ENCODE results near the gene H6PD.

DNA sequence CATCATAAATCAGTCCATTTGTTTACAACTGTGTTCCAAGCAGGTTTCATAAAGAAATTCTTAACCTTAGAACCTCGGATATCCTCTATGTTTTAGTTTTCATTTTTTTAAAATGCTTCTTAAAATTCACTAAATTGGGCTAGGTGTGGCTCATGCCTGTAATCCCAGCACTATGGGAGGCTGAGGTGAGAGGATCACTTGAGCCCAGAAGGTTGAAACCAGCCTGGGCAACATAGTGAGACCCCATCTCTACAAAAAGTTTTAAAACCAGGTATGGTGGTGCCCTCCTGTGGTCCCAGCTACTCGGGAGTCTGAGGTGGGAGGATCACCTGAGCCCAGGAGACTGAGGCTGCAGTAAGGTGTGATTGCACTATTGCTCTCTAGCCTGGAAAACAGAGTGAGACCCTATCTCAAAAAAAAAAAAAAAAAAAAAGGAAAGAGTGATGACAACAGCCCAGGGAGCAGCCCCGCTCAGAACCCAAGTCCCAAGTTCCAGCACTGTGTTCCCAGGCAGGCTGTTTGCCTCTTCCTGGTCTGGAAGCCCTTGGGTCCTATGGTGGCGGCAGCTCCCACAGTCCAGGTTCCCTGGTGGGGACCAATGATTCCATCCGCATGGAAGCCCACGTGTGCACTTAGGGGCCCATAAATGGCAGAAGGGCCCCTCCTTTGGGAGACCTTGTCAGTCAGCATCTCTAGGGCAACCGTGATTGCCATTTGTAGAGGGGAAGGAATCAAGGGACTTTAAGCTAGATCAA lies 33.4 kb downstream of the H6PD start:
- TF ChIP-seq YY1 (tag by site-specific recombination; IDR thresholded peaks at IDR 0.05) (no peak), ZNF202 (tag by site-specific recombination; IDR thresholded peaks at IDR 0.05; ENCODE audit: borderline replicate concordance) (no peak), HOXA7 (CRISPR knock-in tag; IDR thresholded peaks at IDR 0.05; ENCODE audit: borderline replicate concordance) (no peak)
- TF ChIP-seq, protein P1, sequence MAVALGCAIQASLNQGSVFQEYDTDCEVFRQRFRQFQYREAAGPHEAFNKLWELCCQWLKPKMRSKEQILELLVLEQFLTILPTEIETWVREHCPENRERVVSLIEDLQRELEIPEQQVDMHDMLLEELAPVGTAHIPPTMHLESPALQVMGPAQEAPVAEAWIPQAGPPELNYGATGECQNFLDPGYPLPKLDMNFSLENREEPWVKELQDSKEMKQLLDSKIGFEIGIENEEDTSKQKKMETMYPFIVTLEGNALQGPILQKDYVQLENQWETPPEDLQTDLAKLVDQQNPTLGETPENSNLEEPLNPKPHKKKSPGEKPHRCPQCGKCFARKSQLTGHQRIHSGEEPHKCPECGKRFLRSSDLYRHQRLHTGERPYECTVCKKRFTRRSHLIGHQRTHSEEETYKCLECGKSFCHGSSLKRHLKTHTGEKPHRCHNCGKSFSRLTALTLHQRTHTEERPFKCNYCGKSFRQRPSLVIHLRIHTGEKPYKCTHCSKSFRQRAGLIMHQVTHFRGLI (tag by site-specific recombination; IDR thresholded peaks at IDR 0.05) = no peak
- TF ChIP-seq, protein P2, sequence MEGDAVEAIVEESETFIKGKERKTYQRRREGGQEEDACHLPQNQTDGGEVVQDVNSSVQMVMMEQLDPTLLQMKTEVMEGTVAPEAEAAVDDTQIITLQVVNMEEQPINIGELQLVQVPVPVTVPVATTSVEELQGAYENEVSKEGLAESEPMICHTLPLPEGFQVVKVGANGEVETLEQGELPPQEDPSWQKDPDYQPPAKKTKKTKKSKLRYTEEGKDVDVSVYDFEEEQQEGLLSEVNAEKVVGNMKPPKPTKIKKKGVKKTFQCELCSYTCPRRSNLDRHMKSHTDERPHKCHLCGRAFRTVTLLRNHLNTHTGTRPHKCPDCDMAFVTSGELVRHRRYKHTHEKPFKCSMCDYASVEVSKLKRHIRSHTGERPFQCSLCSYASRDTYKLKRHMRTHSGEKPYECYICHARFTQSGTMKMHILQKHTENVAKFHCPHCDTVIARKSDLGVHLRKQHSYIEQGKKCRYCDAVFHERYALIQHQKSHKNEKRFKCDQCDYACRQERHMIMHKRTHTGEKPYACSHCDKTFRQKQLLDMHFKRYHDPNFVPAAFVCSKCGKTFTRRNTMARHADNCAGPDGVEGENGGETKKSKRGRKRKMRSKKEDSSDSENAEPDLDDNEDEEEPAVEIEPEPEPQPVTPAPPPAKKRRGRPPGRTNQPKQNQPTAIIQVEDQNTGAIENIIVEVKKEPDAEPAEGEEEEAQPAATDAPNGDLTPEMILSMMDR (tag by site-specific recombination; IDR thresholded peaks at IDR 0.05) = no peak
